Esophagus muscularis mucosa (tissue), 4 donors: ENCODE measurements around the gene PRDM16.

Source experiments
- EP300 ChIP-seq: sonication (generic); formaldehyde crosslinking; IDR thresholded peaks from one replicate; pipeline ENCODE4 v1.6.1; 2017; ENCODE audit warnings: antibody characterized with exemption
- POLR2A ChIP-seq: fragments of 450-650 bp; IDR thresholded peaks from one replicate; pipeline ENCODE4 v1.6.1; 2017; ENCODE audit warnings: antibody characterized with exemption, moderate library complexity, mild to moderate bottlenecking, low read depth
- POLR2AphosphoS5 ChIP-seq, 2 donors: sonication (generic); formaldehyde crosslinking; IDR thresholded peaks; one replicate each; pipeline ENCODE4 v1.6.1; 2017; ENCODE audit warnings: antibody characterized with exemption in 2 of 2
- TF ChIP-seq, protein P1 (sequence below), 3 experiments: fragments of 200-600 bp in 2 of 3; fragments of 450-650 bp in 1 of 3; sonication (generic) in 2 of 3; IDR thresholded peaks; one replicate each; pipeline ENCODE4 v1.5.1; 2017 to 2019; ENCODE audit warnings: antibody characterized with exemption in 3 of 3, mild to moderate bottlenecking in 2 of 3, moderate library complexity in 1 of 3

DNA sequence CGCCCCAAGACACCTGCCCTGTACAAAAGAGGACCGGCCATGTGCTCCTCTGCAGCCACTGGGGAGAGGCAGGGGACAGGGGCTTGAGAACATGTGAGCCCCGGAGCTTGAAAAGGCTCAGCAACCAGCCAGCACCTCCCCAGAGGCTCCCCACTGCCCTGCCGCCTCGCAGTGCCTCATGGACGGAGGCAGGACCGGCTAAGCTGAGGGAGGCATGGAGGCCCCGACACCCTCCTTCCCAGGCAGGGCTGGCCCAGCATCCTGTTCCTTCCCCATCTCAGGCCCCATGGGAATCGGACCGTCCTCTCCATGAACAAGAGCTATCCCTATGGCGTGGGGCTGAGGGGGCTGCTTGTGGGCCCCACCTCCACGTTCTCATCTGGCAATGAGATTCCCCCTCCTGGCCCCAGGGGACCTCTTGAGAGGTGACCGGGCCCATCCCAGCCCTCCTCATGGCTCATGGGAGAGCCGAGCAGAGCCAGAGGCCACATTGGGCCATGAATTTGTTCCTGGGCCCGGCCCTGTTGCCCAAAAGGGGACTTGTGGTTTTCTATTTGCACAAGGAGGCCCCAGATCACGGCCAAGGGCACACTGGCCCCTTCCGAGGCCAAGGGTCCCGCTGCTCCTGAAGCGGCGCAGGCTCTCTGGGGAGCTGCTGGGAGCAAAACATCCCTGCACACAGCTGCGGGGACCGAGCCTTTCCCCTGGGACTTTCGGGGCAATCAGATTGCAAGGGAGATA, 320.3 kb downstream of the PRDM16 start:
- TF ChIP-seq, protein P1, sequence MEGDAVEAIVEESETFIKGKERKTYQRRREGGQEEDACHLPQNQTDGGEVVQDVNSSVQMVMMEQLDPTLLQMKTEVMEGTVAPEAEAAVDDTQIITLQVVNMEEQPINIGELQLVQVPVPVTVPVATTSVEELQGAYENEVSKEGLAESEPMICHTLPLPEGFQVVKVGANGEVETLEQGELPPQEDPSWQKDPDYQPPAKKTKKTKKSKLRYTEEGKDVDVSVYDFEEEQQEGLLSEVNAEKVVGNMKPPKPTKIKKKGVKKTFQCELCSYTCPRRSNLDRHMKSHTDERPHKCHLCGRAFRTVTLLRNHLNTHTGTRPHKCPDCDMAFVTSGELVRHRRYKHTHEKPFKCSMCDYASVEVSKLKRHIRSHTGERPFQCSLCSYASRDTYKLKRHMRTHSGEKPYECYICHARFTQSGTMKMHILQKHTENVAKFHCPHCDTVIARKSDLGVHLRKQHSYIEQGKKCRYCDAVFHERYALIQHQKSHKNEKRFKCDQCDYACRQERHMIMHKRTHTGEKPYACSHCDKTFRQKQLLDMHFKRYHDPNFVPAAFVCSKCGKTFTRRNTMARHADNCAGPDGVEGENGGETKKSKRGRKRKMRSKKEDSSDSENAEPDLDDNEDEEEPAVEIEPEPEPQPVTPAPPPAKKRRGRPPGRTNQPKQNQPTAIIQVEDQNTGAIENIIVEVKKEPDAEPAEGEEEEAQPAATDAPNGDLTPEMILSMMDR (IDR thresholded peaks at IDR 0.05): no peak
- TF ChIP-seq POLR2A (no peak), POLR2AphosphoS5 (IDR thresholded peaks at IDR 0.05) (no peak), EP300 (no peak)
